ENCODE measurements around the gene NECAB2.

Gene NECAB2

DNA sequence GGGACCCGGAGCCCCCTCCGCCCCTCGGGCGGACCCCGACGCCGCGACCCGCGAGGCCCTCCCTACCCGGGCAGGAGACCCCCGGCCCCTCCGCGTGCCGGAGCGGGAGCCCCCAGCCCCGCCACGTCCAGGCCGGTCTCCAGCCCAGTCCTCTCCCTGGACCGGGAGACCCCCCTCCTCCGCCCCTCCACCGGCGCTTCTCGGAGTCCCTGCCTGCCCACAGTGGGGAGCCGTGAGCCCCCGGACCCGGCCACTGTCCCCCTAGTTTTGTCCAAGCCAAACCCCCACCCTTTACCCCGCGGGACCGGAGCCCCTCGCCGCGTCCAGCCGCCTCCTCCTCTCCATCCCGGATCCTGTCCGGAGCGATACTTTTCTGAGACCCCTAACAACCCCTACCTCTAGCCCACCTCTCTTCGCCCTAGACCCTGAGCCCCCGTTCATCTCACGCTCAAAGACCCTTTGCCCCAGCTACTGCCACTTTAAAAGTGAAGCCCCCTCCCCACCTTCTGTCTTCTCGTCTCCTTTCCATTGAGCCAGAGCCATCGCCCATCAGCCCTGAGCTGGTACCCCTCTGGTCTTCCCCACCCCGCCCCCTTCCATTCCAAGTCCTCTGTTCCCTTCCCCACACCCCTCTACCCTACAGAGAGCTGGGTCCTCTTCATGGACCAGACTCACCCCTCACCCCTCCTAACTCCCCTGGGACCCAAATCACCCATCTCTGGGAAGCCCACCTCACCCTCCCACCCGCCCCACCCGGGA lies 1.0 kb downstream of the NECAB2 start:
- no peaks in the 10 kb centered on the region for H3K9me3 ChIP-seq (replicated peaks; ENCODE audit: insufficient read depth, low read length)
- H2AFZ ChIP-seq (ENCODE audit: low read length), result no peak overlapping the region
- no peak overlapping the region for H3K4me2 ChIP-seq (ENCODE audit: low read depth, low read length)
- no peaks in the 10 kb centered on the region for H3K4me1 ChIP-seq (ENCODE audit: low read length)
- TF ChIP-seq EZH2 (optimal IDR thresholded peaks at IDR 0.05; ENCODE audit: low read depth, low read length), result no peak
- TF ChIP-seq EZH2phosphoT487 (IDR thresholded peaks at IDR 0.05; ENCODE audit: low read length), result no peak
- TF ChIP-seq CTCF (IDR thresholded peaks at IDR 0.05; ENCODE audit: low read length), result no peak
- H3K27ac ChIP-seq (ENCODE audit: low read length), result no peak overlapping the region
- no peaks in the 10 kb centered on the region for H3K36me3 ChIP-seq (replicated peaks; ENCODE audit: insufficient read depth, low read length)
- H3K9me2 ChIP-seq (replicated peaks; ENCODE audit: insufficient read depth, low read length), result no peaks in the 10 kb centered on the region
- no peak for DNase-seq
- H3K9ac ChIP-seq (ENCODE audit: low read length), result no peak overlapping the region
- no peak overlapping the region for H3K4me3 ChIP-seq (ENCODE audit: low read length)
- no peaks in the 10 kb centered on the region for H4K20me1 ChIP-seq (ENCODE audit: insufficient read depth, low read length)
- H3F3A ChIP-seq (ENCODE audit: insufficient read depth, low read length), result no peaks in the 10 kb centered on the region
- no peaks in the 10 kb centered on the region for H3K79me2 ChIP-seq (ENCODE audit: low read length)
- H3K27me3 ChIP-seq (replicated peaks; ENCODE audit: insufficient read depth, low read length), result peaks cover 17% of the 10 kb centered on the region

- no peak overlapping the region for H2AFZ ChIP-seq (ENCODE audit: low read length)
- TF ChIP-seq EZH2 (optimal IDR thresholded peaks at IDR 0.05; ENCODE audit: low read depth, low read length) (no peak), CTCF (IDR thresholded peaks at IDR 0.05; ENCODE audit: low read length) (no peak), EZH2phosphoT487 (IDR thresholded peaks at IDR 0.05; ENCODE audit: low read length) (no peak)
- DNase-seq, result no peak
- H3K27me3 ChIP-seq (replicated peaks; ENCODE audit: insufficient read depth, low read length), result peaks cover 17% of the 10 kb centered on the region
- H3K4me1 ChIP-seq (ENCODE audit: low read length), result no peaks in the 10 kb centered on the region
- H3K9ac ChIP-seq (ENCODE audit: low read length), result no peak overlapping the region
- H3K9me2 ChIP-seq (replicated peaks; ENCODE audit: insufficient read depth, low read length), result no peaks in the 10 kb centered on the region
- H3K36me3 ChIP-seq (replicated peaks; ENCODE audit: insufficient read depth, low read length), result no peaks in the 10 kb centered on the region
- no peaks in the 10 kb centered on the region for H3K9me3 ChIP-seq (replicated peaks; ENCODE audit: insufficient read depth, low read length)
- H3F3A ChIP-seq (ENCODE audit: insufficient read depth, low read length), result no peaks in the 10 kb centered on the region
- H4K20me1 ChIP-seq (ENCODE audit: insufficient read depth, low read length), result no peaks in the 10 kb centered on the region
- no peak overlapping the region for H3K4me2 ChIP-seq (ENCODE audit: low read depth, low read length)
- H3K27ac ChIP-seq (ENCODE audit: low read length), result no peak overlapping the region
- no peaks in the 10 kb centered on the region for H3K79me2 ChIP-seq (ENCODE audit: low read length)
- H3K4me3 ChIP-seq (ENCODE audit: low read length), result no peak overlapping the region
Observed at GRCh38 chr16:83969771-83970429, 1.9 kb downstream of the NECAB2 start.

DNA sequence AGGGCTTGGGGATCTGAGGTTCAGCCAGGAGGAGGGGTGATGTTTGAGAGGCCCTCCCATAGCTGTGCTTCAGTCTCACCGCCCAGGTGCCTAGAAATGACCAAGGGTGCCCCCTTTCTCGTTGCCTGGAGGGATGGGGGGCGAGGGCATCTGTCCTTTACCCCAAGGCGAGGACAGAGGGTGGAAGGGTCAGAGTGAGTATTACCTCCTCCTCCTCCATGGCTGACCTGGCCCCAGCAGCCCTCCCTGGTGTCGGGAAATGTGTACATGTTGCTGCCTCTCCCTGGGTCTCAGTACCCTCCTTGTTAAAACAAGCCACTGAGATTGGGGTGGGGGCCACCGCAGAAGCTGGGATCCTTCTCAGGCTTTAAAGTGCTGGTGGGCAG lies 2.4 kb downstream of the NECAB2 start:
- TF ChIP-seq EZH2phosphoT487 (IDR thresholded peaks at IDR 0.05; ENCODE audit: low read length) (no peak), EZH2 (optimal IDR thresholded peaks at IDR 0.05; ENCODE audit: low read depth, low read length) (no peak), CTCF (IDR thresholded peaks at IDR 0.05; ENCODE audit: low read length) (no peak)
- H3K27ac ChIP-seq (ENCODE audit: low read length), result no peak overlapping the region
- no peaks in the 10 kb centered on the region for H3K79me2 ChIP-seq (ENCODE audit: low read length)
- no peaks in the 10 kb centered on the region for H4K20me1 ChIP-seq (ENCODE audit: insufficient read depth, low read length)
- peaks cover 17% of the 10 kb centered on the region for H3K27me3 ChIP-seq (replicated peaks; ENCODE audit: insufficient read depth, low read length)
- H3K4me2 ChIP-seq (ENCODE audit: low read depth, low read length), result no peak overlapping the region
- no peaks in the 10 kb centered on the region for H3K9me3 ChIP-seq (replicated peaks; ENCODE audit: insufficient read depth, low read length)
- no peak overlapping the region for H3K4me3 ChIP-seq (ENCODE audit: low read length)
- no peaks in the 10 kb centered on the region for H3K4me1 ChIP-seq (ENCODE audit: low read length)
- no peak overlapping the region for H3K9ac ChIP-seq (ENCODE audit: low read length)
- DNase-seq, result no peak
- H3K9me2 ChIP-seq (replicated peaks; ENCODE audit: insufficient read depth, low read length), result no peaks in the 10 kb centered on the region
- H3K36me3 ChIP-seq (replicated peaks; ENCODE audit: insufficient read depth, low read length), result no peaks in the 10 kb centered on the region
- H2AFZ ChIP-seq (ENCODE audit: low read length), result no peak overlapping the region
- no peaks in the 10 kb centered on the region for H3F3A ChIP-seq (ENCODE audit: insufficient read depth, low read length)
